AG04449 (cell line): ENCODE data around the gene SDCBP2.
A peak's percentile ranks its signal among the peaks of the same experiment; 100 is the strongest.

ENCODE experiments used
- CTCF ChIA-PET: fragments of 350-600 bp; formaldehyde crosslinking; extraction: SDS; loops from one replicate; lab custom pipeline; 2021; ENCODE audit warnings: antibody characterized with exemption; lab: Yijun Ruan, JAX
- POLR2A ChIA-PET: fragments of 400-600, 350-600 bp; formaldehyde crosslinking; extraction: SDS; loops from one replicate; lab custom pipeline; 2020; ENCODE audit warnings: antibody characterized with exemption, inconsistent platforms; lab: Yijun Ruan, JAX
- DNase-seq: peaks from one replicate; pipeline ENCODE4 v3.0.0-alpha.2; 2010; ENCODE audit warnings: low read depth, low spot score
- H3K4me3 ChIP-seq: 2 replicates; pipeline ENCODE4 v1.5.1; 2011; ENCODE audit warnings: low read depth, mild to moderate bottlenecking, control low read depth, low read length
- CTCF ChIP-seq: IDR thresholded peaks from one replicate; pipeline ENCODE4 v1.5.1; 2011; ENCODE audit warnings: mild to moderate bottlenecking, moderate library complexity, low read length, control low read depth, inconsistent platforms; ENCODE audit not compliant: insufficient read depth; ENCODE audit errors: missing control alignments

Gene SDCBP2

GRCh38 chr20:1371202-1371782 lies 42.4 kb upstream of the SDCBP2 start:
- H3K4me3 ChIP-seq = no peak overlapping the region
- ChIA-PET CTCF (interaction anchor here (1.0 kb wide), 1 partner anchor 8 kb away, joined by 4 read pairs; no protein-coding TSS in a partner anchor), POLR2A (no interaction called here)
- no peak for DNase-seq
- no peak for TF ChIP-seq CTCF

- peak; percentile 26 for DNase-seq
- POLR2A ChIA-PET = no interaction called here
- CTCF ChIA-PET = interaction anchor here (0.6 to 1.0 kb wide), 3 partner anchors 9 to 65 kb away, joined by 3 to 4 read pairs (median 3); no protein-coding TSS in a partner anchor
- no peak overlapping the region for H3K4me3 ChIP-seq
- no peak for TF ChIP-seq CTCF
Measured at GRCh38 chr20:1370548-1371110, 41.7 kb upstream of the SDCBP2 start.

GRCh38 chr20:1369970-1370369 lies 41.0 kb upstream of the SDCBP2 start:
- CTCF ChIA-PET = interaction anchor here (0.6 to 1.0 kb wide), 2 partner anchors 18 to 65 kb away, joined by 3 read pairs; no protein-coding TSS in a partner anchor
- POLR2A ChIA-PET = no interaction called here
- H3K4me3 ChIP-seq = no peak overlapping the region
- DNase-seq = no peak
- no peak for TF ChIP-seq CTCF

GRCh38 chr20:1368448-1369199 lies 39.7 kb upstream of the SDCBP2 start:
- ChIA-PET CTCF (interaction anchor here (1.0 kb wide), 1 partner anchor 11 kb away, joined by 3 read pairs; no protein-coding TSS in a partner anchor), POLR2A (interaction anchor here (0.7 kb wide), 1 partner anchor 70 kb away, joined by 3 read pairs; no protein-coding TSS in a partner anchor)
- TF ChIP-seq CTCF = no peak
- DNase-seq = no peak
- H3K4me3 ChIP-seq = no peak overlapping the region

GRCh38 chr20:1367479-1367878 lies 38.5 kb upstream of the SDCBP2 start:
- no peak for DNase-seq
- ChIA-PET POLR2A (no interaction called here), CTCF (interaction anchor here (1.0 kb wide), 1 partner anchor 9 kb away, joined by 3 read pairs; no protein-coding TSS in a partner anchor)
- no peak for TF ChIP-seq CTCF
- no peak overlapping the region for H3K4me3 ChIP-seq

- POLR2A ChIA-PET = no interaction called here
- H3K4me3 ChIP-seq = no peak overlapping the region
- TF ChIP-seq CTCF = no peak
- DNase-seq = no peak
- CTCF ChIA-PET = interaction anchor here (0.9 kb wide), 1 partner anchor 74 kb away, joined by 3 read pairs; no protein-coding TSS in a partner anchor
Measured at GRCh38 chr20:1364106-1364505, 35.2 kb upstream of the SDCBP2 start.
